Activated naive CD8-positive, alpha-beta T cell treated with anti-CD3 and anti-CD28 coated beads, Interleukin-2, amount 10 ng/mL, durations not matched to agents 7 days and 5 days (primary cell): ENCODE results near the gene SERPINA6. TPM values are rescaled to one million over a fixed set of nuclear protein-coding genes. Genes with fewer than 3 reads are reported as not detected.

Source experiments
- ATAC-seq: fragments of 150-1000 bp; cut with Tn5 transposase; one replicate; pipeline ENCODE4 v1.10.0; 2021; ENCODE audit warnings: low read depth, moderate library complexity
- POLR2A ChIA-PET: fragments of 350-600 bp; sonication (Branson Sonifier 250); formaldehyde crosslinking; loops from one replicate; lab custom pipeline; 2021; ENCODE audit warnings: antibody characterized with exemption; lab: Charles Lee
- DNase-seq: peaks from one replicate; pipeline ENCODE4 v3.0.0; 2021
- H3K27ac Mint-ChIP-seq: one replicate; pipeline ENCODE4 v1.8.0; 2022; ENCODE audit warnings: mild to moderate bottlenecking, mixed read lengths
- H3K27me3 Mint-ChIP-seq: one replicate; pipeline ENCODE4 v1.8.0; 2022; ENCODE audit warnings: mild to moderate bottlenecking, moderate library complexity, mixed read lengths
- H3K36me3 Mint-ChIP-seq: one replicate; pipeline ENCODE4 v1.8.0; 2021; ENCODE audit warnings: mild to moderate bottlenecking, mixed read lengths
- H3K4me1 Mint-ChIP-seq: one replicate; pipeline ENCODE4 v1.8.0; 2021; ENCODE audit warnings: mixed read lengths
- H3K4me3 Mint-ChIP-seq: one replicate; pipeline ENCODE4 v1.8.0; 2022; ENCODE audit warnings: mild to moderate bottlenecking, moderate library complexity, mixed read lengths
- H3K9me3 Mint-ChIP-seq: one replicate; pipeline ENCODE4 v1.8.0; 2021; ENCODE audit warnings: mixed read lengths
- total RNA-seq, 2 experiments: library from RNA; stranded (reverse); gene quantifications; one replicate each; pipeline ENCODE4 v1.2.3, GENCODE V29; 2021

Gene SERPINA6
- total RNA-seq, 2 experiments from 2014 or later = not detected

- Mint-ChIP-seq H3K27ac (no peak overlapping the region), H3K4me1 (no peaks in the 10 kb centered on the region), H3K9me3 (peaks cover 3% of the 10 kb centered on the region), H3K36me3 (no peaks in the 10 kb centered on the region), H3K4me3 (no peak overlapping the region), H3K27me3 (peaks cover 3% of the 10 kb centered on the region)
- POLR2A ChIA-PET = no interaction called here
- no peak for ATAC-seq
- no peak for DNase-seq
These were observed 22.4 kb upstream of the SERPINA6 start for GRCh38 chr14:94345344-94346064.

GRCh38 chr14:94344389-94344788 is 21.3 kb upstream of the SERPINA6 start:
- POLR2A ChIA-PET = no interaction called here
- H3K27ac Mint-ChIP-seq = no peak overlapping the region
- DNase-seq = no peak
- no peaks in the 10 kb centered on the region for H3K36me3 Mint-ChIP-seq
- peaks cover 3% of the 10 kb centered on the region for H3K9me3 Mint-ChIP-seq
- ATAC-seq = no peak
- H3K4me3 Mint-ChIP-seq = no peak overlapping the region
- no peaks in the 10 kb centered on the region for H3K4me1 Mint-ChIP-seq
- peaks cover 3% of the 10 kb centered on the region for H3K27me3 Mint-ChIP-seq

- H3K27me3 Mint-ChIP-seq = peaks cover 3% of the 10 kb centered on the region
- no peak overlapping the region for H3K27ac Mint-ChIP-seq
- no peaks in the 10 kb centered on the region for H3K36me3 Mint-ChIP-seq
- peaks cover 3% of the 10 kb centered on the region for H3K9me3 Mint-ChIP-seq
- DNase-seq (no peak), ATAC-seq (no peak)
- POLR2A ChIA-PET = no interaction called here
- no peak overlapping the region for H3K4me3 Mint-ChIP-seq
- no peaks in the 10 kb centered on the region for H3K4me1 Mint-ChIP-seq
These were observed 20.3 kb upstream of the SERPINA6 start for GRCh38 chr14:94343238-94344005.

- Mint-ChIP-seq H3K27me3 (peaks cover 3% of the 10 kb centered on the region), H3K4me1 (no peaks in the 10 kb centered on the region), H3K9me3 (peaks cover 3% of the 10 kb centered on the region), H3K36me3 (no peaks in the 10 kb centered on the region), H3K27ac (no peak overlapping the region), H3K4me3 (no peak overlapping the region)
- ATAC-seq = no peak
- DNase-seq = no peak
- POLR2A ChIA-PET = no interaction called here
These were observed 19.3 kb upstream of the SERPINA6 start for GRCh38 chr14:94342334-94342934.

- no peak overlapping the region for H3K4me3 Mint-ChIP-seq
- no peaks in the 10 kb centered on the region for H3K4me1 Mint-ChIP-seq
- H3K9me3 Mint-ChIP-seq = peaks cover 1% of the 10 kb centered on the region
- peaks cover 3% of the 10 kb centered on the region for H3K27me3 Mint-ChIP-seq
- no peaks in the 10 kb centered on the region for H3K36me3 Mint-ChIP-seq
- POLR2A ChIA-PET = no interaction called here
- DNase-seq = no peak
- H3K27ac Mint-ChIP-seq = no peak overlapping the region
- no peak for ATAC-seq
These were observed 18.7 kb upstream of the SERPINA6 start for GRCh38 chr14:94341656-94342333.

GRCh38 chr14:94340533-94340932 is 17.4 kb upstream of the SERPINA6 start:
- H3K36me3 Mint-ChIP-seq = no peaks in the 10 kb centered on the region
- H3K4me1 Mint-ChIP-seq = no peaks in the 10 kb centered on the region
- DNase-seq (no peak), ATAC-seq (no peak)
- H3K4me3 Mint-ChIP-seq = no peak overlapping the region
- POLR2A ChIA-PET = no interaction called here
- peaks cover 4% of the 10 kb centered on the region for H3K27me3 Mint-ChIP-seq
- peaks cover 1% of the 10 kb centered on the region for H3K9me3 Mint-ChIP-seq
- no peak overlapping the region for H3K27ac Mint-ChIP-seq

- H3K27me3 Mint-ChIP-seq = peaks cover 16% of the 10 kb centered on the region
- no peak overlapping the region for H3K27ac Mint-ChIP-seq
- no peak overlapping the region for H3K4me3 Mint-ChIP-seq
- POLR2A ChIA-PET = no interaction called here
- H3K9me3 Mint-ChIP-seq = peaks cover 1% of the 10 kb centered on the region
- ATAC-seq (no peak), DNase-seq (no peak)
- H3K36me3 Mint-ChIP-seq = no peaks in the 10 kb centered on the region
- H3K4me1 Mint-ChIP-seq = no peaks in the 10 kb centered on the region
These were observed 14.9 kb upstream of the SERPINA6 start for GRCh38 chr14:94338023-94338422.

- DNase-seq = no peak
- peaks cover 20% of the 10 kb centered on the region for H3K27me3 Mint-ChIP-seq
- POLR2A ChIA-PET = no interaction called here
- H3K9me3 Mint-ChIP-seq = peaks cover 1% of the 10 kb centered on the region
- no peak for ATAC-seq
- no peak overlapping the region for H3K4me3 Mint-ChIP-seq
- no peak overlapping the region for H3K27ac Mint-ChIP-seq
- H3K36me3 Mint-ChIP-seq = no peaks in the 10 kb centered on the region
- H3K4me1 Mint-ChIP-seq = no peaks in the 10 kb centered on the region
These were observed 14.1 kb upstream of the SERPINA6 start for GRCh38 chr14:94337274-94337673.

- H3K36me3 Mint-ChIP-seq = no peaks in the 10 kb centered on the region
- POLR2A ChIA-PET = no interaction called here
- H3K9me3 Mint-ChIP-seq = no peaks in the 10 kb centered on the region
- no peaks in the 10 kb centered on the region for H3K4me1 Mint-ChIP-seq
- DNase-seq (no peak), ATAC-seq (no peak)
- no peak overlapping the region for H3K4me3 Mint-ChIP-seq
- peaks cover 17% of the 10 kb centered on the region for H3K27me3 Mint-ChIP-seq
- H3K27ac Mint-ChIP-seq = no peak overlapping the region
These were observed 11.7 kb upstream of the SERPINA6 start for GRCh38 chr14:94334872-94335271.

- Mint-ChIP-seq H3K4me1 (no peaks in the 10 kb centered on the region), H3K36me3 (no peaks in the 10 kb centered on the region), H3K27ac (no peak overlapping the region), H3K9me3 (no peaks in the 10 kb centered on the region), H3K4me3 (no peak overlapping the region), H3K27me3 (peaks cover 23% of the 10 kb centered on the region)
- DNase-seq = no peak
- no peak for ATAC-seq
- POLR2A ChIA-PET = no interaction called here
These were observed 9.5 kb upstream of the SERPINA6 start for GRCh38 chr14:94332587-94332986.

- POLR2A ChIA-PET = no interaction called here
- H3K27me3 Mint-ChIP-seq = peaks cover 23% of the 10 kb centered on the region
- H3K36me3 Mint-ChIP-seq = no peaks in the 10 kb centered on the region
- ATAC-seq = no peak
- no peaks in the 10 kb centered on the region for H3K4me1 Mint-ChIP-seq
- H3K4me3 Mint-ChIP-seq = no peak overlapping the region
- H3K27ac Mint-ChIP-seq = no peak overlapping the region
- no peaks in the 10 kb centered on the region for H3K9me3 Mint-ChIP-seq
- no peak for DNase-seq
These were observed 9.0 kb upstream of the SERPINA6 start for GRCh38 chr14:94332063-94332583.

- no peaks in the 10 kb centered on the region for H3K4me1 Mint-ChIP-seq
- no peak overlapping the region for H3K27ac Mint-ChIP-seq
- H3K27me3 Mint-ChIP-seq = peaks cover 23% of the 10 kb centered on the region
- H3K36me3 Mint-ChIP-seq = no peaks in the 10 kb centered on the region
- no peak for DNase-seq
- POLR2A ChIA-PET = no interaction called here
- no peak for ATAC-seq
- no peaks in the 10 kb centered on the region for H3K9me3 Mint-ChIP-seq
- no peak overlapping the region for H3K4me3 Mint-ChIP-seq
These were observed 8.3 kb upstream of the SERPINA6 start for GRCh38 chr14:94331462-94331861.

GRCh38 chr14:94330857-94331256 is 7.7 kb upstream of the SERPINA6 start:
- POLR2A ChIA-PET = no interaction called here
- no peaks in the 10 kb centered on the region for H3K36me3 Mint-ChIP-seq

More at GRCh38 chr14:94330857-94331256, 7.7 kb upstream of the SERPINA6 start:
- no peaks in the 10 kb centered on the region for H3K9me3 Mint-ChIP-seq
- DNase-seq (no peak), ATAC-seq (no peak)
- H3K27ac Mint-ChIP-seq = no peak overlapping the region
- H3K27me3 Mint-ChIP-seq = peaks cover 23% of the 10 kb centered on the region
- no peaks in the 10 kb centered on the region for H3K4me1 Mint-ChIP-seq
- no peak overlapping the region for H3K4me3 Mint-ChIP-seq
